AG04450 (cell line): ENCODE results near the gene RFTN2. TPM values are rescaled to one million over a fixed set of nuclear protein-coding genes. Genes with fewer than 3 reads are reported as not detected.

Experiments used
- CTCF ChIA-PET: fragments of 300-600, 350-600 bp; formaldehyde crosslinking; extraction: SDS; loops from one replicate; lab custom pipeline; 2022; ENCODE audit warnings: antibody characterized with exemption, inconsistent platforms; lab: Charles Lee
- POLR2A ChIA-PET: fragments of 350-600 bp; formaldehyde crosslinking; extraction: SDS; loops from one replicate; lab custom pipeline; 2021; ENCODE audit warnings: antibody characterized with exemption, inconsistent platforms; lab: Yijun Ruan, JAX
- DNase-seq: peaks from one replicate; pipeline ENCODE4 v3.0.0-alpha.2; 2011; ENCODE audit warnings: low read depth, low spot score
- H3K27ac ChIP-seq: one replicate; pipeline ENCODE4 v1.5.1; 2012; ENCODE audit warnings: low read depth, low read length, control low read depth
- H3K27me3 ChIP-seq: one replicate; pipeline ENCODE4 v1.6.0; 2012; ENCODE audit warnings: low read length; ENCODE audit not compliant: control insufficient read depth, insufficient read depth
- H3K4me3 ChIP-seq: 2 replicates; pipeline ENCODE4 v1.5.1; 2011; ENCODE audit warnings: mild to moderate bottlenecking, low read depth, low read length, control low read depth
- H3K9me3 ChIP-seq: 2 replicates; pipeline ENCODE4 v1.5.1; 2012; ENCODE audit warnings: low read length; ENCODE audit not compliant: control insufficient read depth, insufficient read depth
- polyA minus RNA-seq: library from RNA; depleted of rRNA, polyadenylated mRNA; stranded (reverse); fragments of >200 nt; gene quantifications from 2 replicates; pipeline ENCODE4 v1.2.3, GENCODE V29; 2011; rRNA and poly(A)+ RNA removed
- polyA plus RNA-seq: library from polyadenylated mRNA; depleted of rRNA; stranded (reverse); fragments of >200 nt; gene quantifications from 2 replicates; pipeline ENCODE4 v1.2.3, GENCODE V29; 2011; rRNA removed
- TF ChIP-seq, protein P1 (sequence below): IDR thresholded peaks from 2 replicates; pipeline ENCODE4 v1.5.1; 2011; ENCODE audit warnings: low read depth, low read length, control low read depth, inconsistent platforms

RFTN2 gene, protein sequence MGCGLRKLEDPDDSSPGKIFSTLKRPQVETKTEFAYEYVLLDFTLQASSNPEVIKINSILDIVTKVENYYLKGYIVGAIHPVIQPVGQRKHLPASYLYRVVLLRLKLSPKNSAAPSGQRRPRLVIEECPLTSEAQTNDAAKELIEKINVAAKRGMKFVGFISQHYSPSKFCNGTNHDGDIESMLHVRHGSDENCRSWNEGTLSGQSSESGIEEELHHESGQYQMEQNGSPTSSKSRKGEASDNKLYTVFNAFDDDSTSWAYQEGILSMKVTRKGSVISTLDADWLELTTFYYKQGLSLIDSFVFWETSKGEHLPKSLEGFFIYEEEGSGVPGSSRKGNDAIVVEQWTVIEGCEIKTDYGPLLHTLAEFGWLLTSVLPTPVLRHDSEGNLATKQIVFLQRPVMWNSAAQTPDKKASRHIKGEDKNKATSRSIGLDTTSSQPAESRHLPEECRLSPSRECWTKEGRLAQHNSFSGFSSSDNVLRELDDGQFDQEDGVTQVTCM
- 5.2 and 5.7 TPM in 2 replicates for polyA plus RNA-seq
- 8.0 and 8.6 TPM in 2 replicates for polyA minus RNA-seq

DNA sequence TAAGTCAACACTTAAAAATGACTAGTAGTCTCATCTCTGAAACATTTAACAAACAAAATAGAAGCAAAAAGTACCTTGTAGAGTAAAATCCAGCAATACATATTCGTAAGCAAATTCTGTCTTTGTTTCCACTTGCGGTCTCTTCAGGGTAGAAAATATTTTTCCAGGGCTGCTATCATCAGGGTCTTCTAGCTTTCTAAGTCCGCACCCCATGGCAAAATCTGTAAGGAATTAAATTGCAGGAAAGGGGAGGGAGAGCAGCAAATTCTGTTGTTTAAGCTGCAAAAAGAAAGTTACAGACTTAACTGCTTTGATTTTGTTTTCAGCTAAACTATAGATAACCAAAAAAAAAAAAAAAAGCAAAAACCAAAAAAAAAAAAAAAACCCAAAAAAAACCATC lies at the start of gene RFTN2:
Gene RFTN2, minus strand, starts transcription at position 342 of the 400 bp plus-strand sequence. Its CDS starts 129 bp downstream, at position 213.
- POLR2A ChIA-PET, result interaction anchor here (0.7 to 1.4 kb wide), 5 partner anchors 30 to 891 kb away, joined by 3 to 7 read pairs (median 6); partner anchors contain the start of genes HSPD1, HSPE1 and MARS2
- no peak for DNase-seq

DNA sequence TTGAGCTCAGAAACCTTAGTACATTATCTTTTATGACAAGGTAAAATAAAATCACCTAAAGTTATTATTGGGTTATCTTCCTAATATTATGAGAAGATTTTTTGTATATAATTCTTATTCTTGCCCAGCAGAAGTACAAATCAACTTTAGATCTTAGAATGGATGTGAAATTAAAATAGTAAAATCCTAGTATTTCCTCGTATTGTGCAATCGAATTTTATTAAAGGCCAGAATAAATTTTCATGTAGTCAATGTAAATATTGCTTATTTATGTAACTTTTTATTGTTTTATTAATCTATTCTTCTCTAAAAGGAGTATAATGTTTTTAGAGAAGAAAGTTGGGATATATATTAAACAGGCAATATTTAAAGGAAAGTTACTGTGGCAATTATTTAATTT lies 42.5 kb upstream of the RFTN2 start:
- TF ChIP-seq, protein P1, sequence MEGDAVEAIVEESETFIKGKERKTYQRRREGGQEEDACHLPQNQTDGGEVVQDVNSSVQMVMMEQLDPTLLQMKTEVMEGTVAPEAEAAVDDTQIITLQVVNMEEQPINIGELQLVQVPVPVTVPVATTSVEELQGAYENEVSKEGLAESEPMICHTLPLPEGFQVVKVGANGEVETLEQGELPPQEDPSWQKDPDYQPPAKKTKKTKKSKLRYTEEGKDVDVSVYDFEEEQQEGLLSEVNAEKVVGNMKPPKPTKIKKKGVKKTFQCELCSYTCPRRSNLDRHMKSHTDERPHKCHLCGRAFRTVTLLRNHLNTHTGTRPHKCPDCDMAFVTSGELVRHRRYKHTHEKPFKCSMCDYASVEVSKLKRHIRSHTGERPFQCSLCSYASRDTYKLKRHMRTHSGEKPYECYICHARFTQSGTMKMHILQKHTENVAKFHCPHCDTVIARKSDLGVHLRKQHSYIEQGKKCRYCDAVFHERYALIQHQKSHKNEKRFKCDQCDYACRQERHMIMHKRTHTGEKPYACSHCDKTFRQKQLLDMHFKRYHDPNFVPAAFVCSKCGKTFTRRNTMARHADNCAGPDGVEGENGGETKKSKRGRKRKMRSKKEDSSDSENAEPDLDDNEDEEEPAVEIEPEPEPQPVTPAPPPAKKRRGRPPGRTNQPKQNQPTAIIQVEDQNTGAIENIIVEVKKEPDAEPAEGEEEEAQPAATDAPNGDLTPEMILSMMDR, result no peak
- H3K27ac ChIP-seq, result no peak overlapping the region
- CTCF ChIA-PET, result interaction anchor here (1.0 kb wide), 1 partner anchor 10 kb away, joined by 3 read pairs; no protein-coding TSS in a partner anchor

More for the DNA sequence above, at the start of gene RFTN2:
- Histone ChIP-seq H3K27ac (peak within 1 kb of the TSS; percentile 81), H3K9me3 (no peaks in the 10 kb centered on the region), H3K4me3 (peak within 1 kb of the TSS; percentile 62), H3K27me3 (no peaks in the 10 kb centered on the region)
- CTCF ChIA-PET, result interaction anchor here (0.6 to 3.4 kb wide), 3 partner anchors 32 to 103 kb away, joined by 3 to 17 read pairs (median 4); no protein-coding TSS in a partner anchor
- TF ChIP-seq, protein P1, result no peak

DNA sequence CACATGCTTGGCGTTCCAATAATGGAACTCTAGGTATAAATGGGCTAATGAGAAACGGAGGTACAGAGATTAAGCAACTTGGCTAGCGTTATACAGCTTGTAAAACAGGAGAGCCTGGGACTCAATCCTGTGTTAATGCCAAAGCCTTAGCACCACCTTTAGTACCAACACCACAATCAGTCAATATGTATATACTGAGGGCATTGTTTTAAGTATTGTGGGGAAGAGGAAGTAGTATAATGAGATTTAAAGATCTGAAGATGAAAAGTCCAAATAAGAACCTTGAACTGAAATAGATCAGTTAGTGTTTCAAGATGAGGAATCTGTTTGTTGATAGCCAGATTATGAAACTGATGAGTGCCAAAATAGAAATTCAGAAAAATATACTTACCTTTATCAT lies 37.9 kb upstream of the RFTN2 start:
- no peak overlapping the region for H3K4me3 ChIP-seq
- DNase-seq, result no peak
- no peaks in the 10 kb centered on the region for H3K27me3 ChIP-seq
- TF ChIP-seq, protein P1, result no peak
- no peak overlapping the region for H3K27ac ChIP-seq
- CTCF ChIA-PET, result no interaction called here
- H3K9me3 ChIP-seq, result no peaks in the 10 kb centered on the region
- POLR2A ChIA-PET, result no interaction called here

More for the DNA sequence above, 42.5 kb upstream of the RFTN2 start:
- Histone ChIP-seq H3K4me3 (no peak overlapping the region), H3K9me3 (no peaks in the 10 kb centered on the region), H3K27me3 (no peaks in the 10 kb centered on the region)
- DNase-seq, result no peak
- POLR2A ChIA-PET, result no interaction called here

DNA sequence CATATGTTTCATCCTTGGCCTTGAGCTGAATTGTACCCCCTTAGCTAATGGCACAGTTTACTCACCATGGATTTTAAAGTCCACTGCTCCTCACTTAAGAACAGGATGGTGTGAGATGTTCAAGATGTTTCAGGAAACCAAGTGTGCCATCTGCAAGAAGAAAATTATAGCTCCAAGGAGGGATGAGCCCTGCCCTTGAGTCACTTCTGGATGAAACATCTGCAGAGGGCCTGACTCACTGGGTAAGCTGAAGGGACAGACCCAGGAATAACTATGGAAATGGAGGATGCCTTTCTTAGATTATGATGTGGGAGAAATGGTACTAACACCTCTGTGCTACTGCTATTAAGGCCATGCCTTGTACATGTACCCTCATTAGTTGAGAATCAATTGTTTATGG lies 36.2 kb upstream of the RFTN2 start:
- CTCF ChIA-PET, result no interaction called here
- Histone ChIP-seq H3K9me3 (no peaks in the 10 kb centered on the region), H3K27me3 (no peaks in the 10 kb centered on the region), H3K4me3 (no peak overlapping the region), H3K27ac (no peak overlapping the region)
- no peak for DNase-seq
- POLR2A ChIA-PET, result interaction anchor here (1.1 kb wide), 1 partner anchor 195 kb away, joined by 3 read pairs; no protein-coding TSS in a partner anchor
- TF ChIP-seq, protein P1, result no peak
